Omental fat pad (tissue), 4 donors: ENCODE data around the gene EPB42. TPM values are rescaled to one million over a fixed set of nuclear protein-coding genes. Genes with fewer than 3 reads are reported as not detected.

Source experiments
- ATAC-seq: fragments of 150-250 bp; one replicate; pipeline ENCODE4 v1.9.1; 2016; ENCODE audit warnings: mild to moderate bottlenecking, moderate library complexity; ENCODE audit not compliant: low FRiP score
- DNase-seq: peaks from one replicate; pipeline ENCODE4 v3.0.0-alpha.2; 2019; ENCODE audit warnings: low spot score
- total RNA-seq, 4 donors: library from RNA; depleted of rRNA; stranded (reverse); fragments of >200 nt; gene quantifications; one replicate each; pipeline ENCODE4 v1.1.0, GENCODE V29; 2016
- TF ChIP-seq, protein P1 (sequence below), 3 donors: fragments of 450-650 bp; IDR thresholded peaks; one replicate each; pipeline ENCODE4 v1.5.1; 2016 to 2017; ENCODE audit warnings: antibody characterized with exemption in 3 of 3, mild to moderate bottlenecking in 3 of 3, moderate library complexity in 2 of 3

Gene EPB42
- total RNA-seq, 4 donors from 2014 or later = 1.4 to 4.0 (median 3.0) TPM; not detected in 1

DNA sequence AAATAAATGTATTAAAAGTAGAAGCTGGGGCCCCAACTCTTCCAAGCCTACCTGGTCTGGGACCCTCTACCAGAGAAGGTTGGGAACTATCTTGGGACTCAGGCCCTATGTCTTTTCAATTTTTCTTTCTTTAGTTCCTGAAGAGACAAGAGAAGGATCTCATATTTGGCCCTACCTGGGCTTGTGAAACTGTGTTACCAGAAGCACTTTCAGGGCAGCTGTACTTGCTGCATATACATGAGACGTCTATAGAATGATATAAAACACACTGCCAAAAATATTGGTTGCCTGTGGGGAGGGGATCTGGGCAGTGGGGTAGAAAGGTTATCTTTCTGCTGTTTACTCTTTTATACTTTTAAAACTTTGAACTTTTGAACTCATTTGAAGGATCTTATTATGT, 604 bp upstream of the EPB42 start:
- no peak for DNase-seq
- ATAC-seq = no peak
- TF ChIP-seq, protein P1, sequence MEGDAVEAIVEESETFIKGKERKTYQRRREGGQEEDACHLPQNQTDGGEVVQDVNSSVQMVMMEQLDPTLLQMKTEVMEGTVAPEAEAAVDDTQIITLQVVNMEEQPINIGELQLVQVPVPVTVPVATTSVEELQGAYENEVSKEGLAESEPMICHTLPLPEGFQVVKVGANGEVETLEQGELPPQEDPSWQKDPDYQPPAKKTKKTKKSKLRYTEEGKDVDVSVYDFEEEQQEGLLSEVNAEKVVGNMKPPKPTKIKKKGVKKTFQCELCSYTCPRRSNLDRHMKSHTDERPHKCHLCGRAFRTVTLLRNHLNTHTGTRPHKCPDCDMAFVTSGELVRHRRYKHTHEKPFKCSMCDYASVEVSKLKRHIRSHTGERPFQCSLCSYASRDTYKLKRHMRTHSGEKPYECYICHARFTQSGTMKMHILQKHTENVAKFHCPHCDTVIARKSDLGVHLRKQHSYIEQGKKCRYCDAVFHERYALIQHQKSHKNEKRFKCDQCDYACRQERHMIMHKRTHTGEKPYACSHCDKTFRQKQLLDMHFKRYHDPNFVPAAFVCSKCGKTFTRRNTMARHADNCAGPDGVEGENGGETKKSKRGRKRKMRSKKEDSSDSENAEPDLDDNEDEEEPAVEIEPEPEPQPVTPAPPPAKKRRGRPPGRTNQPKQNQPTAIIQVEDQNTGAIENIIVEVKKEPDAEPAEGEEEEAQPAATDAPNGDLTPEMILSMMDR (IDR thresholded peaks at IDR 0.05) = no peak

DNA sequence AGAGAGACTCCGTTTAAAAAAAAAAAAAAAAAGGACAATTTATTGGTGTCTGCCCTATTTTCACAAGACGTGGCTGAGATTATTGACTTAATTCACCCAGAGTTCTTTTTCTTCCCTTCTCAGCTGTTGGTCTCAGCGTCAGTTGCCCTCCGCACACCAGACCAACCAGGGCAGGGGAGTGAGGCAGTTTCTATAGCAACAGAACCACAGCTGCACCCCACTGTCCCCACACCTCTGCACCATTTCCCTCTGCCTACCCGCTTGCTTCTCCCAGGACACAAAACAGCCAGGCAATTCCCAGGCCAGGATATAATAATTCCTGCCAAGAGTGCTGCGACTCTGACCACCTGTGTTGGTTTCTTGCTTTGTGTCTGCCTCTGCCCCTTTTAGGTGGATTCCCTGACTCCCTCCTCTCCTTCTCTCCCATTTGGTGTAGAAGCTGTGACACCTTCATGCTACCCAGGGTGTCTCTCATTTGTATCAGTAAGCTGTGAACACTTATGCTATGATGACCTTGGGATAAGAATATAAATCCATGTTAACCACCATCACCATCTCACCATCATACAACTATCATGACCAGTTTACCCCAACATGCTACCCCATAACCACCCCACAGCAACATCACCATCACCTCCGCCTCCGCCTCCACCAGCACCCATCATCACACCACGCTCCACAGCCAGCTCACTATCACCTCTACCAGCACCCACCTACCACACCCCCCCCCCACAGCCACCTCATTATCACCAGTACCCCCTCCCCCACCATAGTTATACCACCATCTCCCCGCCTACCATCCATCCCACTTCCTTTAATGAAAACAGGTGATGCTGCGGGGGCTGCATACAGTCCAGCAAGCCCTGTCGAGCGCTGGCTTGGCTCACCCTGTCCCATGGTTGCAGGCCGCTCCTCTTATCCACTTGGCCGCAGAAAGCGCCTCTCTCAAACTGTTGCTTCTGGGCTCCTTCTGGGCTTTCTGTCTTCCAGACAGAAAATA, 589 bp downstream of the EPB42 start:
- ATAC-seq (no peak), DNase-seq (no peak)
- TF ChIP-seq, protein P1 (IDR thresholded peaks at IDR 0.05) = no peak

DNA sequence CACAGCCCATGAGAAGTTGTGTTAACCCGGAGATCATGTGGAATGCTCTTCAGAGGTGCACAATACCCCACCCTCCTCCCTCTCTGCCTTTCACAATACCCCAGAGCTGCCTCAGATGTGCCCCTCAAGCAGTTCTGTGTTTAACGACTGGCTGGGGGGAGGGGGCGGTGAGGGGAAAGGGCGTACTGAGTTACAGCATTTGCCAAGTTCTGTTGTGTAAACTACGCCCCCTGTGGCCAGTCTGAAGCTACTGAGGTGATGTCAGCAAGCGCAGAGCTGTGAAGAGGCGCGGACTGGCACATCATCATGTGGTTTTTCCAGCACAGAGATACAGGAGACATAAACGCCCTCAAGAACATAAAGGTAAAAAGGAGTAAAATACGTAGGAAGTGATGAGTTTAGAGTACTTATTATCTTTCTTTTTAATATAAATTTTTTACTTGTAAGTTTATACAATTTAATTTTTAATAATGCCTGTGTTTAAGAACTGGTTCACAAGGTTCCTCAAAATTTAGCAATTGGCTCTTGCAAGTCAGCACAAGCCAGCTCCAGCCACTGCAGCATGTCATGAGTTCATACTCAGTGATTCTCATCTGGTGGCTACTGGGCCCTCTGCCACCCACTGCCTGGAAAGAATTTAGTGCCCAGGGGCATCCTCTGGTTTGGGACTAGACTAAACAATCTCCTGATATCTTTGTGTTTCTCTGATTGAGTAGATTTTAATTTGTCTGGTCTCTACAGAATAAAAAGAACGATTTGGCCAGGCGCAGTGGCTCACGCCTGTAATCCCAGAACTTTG, 1.7 kb downstream of the EPB42 start:
- ATAC-seq (no peak), DNase-seq (no peak)
- TF ChIP-seq, protein P1 (IDR thresholded peaks at IDR 0.05) = no peak

DNA sequence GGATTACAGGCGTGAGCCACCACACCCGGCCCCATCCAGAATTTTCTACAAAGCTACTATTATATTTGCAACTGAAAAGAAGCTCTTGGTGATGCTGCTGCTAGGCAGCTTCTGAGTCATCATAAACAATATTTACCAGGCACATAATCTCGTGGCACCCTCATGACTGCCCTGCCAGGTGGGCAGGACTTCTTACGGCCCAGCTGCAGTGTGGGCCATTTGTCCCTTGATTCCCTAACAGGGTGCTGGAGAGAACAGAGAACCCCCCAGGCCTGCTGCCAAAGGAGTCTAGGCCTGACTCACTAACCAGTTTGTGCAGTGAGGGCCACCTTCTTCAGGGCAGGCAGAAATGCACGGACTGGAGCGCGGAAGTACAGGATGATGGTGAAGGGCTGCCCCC, 4.9 kb downstream of the EPB42 start:
- ATAC-seq (no peak), DNase-seq (no peak)
- TF ChIP-seq, protein P1 (IDR thresholded peaks at IDR 0.05) = no peak

DNA sequence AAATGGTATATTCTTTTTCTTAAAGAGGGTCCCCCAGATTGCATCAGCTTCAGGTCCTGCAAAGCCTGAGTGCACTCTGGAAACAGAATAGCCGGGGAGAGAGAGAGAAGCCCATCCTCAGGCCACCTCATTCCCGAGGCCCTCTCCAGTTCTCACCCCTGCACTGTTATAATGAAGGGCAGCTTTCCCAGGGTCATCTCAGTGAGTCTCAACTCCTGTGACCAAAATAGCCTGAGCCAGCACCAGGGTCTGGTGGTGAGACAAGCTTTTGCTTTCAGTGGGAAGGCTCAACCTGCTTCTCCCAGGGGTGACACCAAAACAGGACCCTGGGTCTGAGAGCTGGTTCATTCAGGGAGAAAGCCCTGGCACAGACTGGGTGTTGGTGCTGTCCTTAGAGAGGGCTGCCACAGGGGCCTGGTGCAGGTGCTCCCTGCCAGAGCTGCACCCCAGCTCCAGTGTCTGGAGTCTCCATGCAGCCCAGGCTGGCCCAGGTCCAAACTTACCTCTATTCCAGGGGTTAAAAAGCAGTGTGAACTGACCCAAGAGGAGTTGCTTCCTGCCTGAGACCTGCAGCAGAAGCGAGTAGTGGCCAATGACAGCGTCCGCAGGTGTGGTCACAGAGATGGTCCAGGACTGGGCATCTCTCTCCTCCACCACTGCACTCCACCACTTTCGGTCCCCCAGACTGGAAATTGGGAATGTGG, 6.1 kb downstream of the EPB42 start:
- TF ChIP-seq, protein P1 (IDR thresholded peaks at IDR 0.05) = no peak
- no peak for ATAC-seq

DNA sequence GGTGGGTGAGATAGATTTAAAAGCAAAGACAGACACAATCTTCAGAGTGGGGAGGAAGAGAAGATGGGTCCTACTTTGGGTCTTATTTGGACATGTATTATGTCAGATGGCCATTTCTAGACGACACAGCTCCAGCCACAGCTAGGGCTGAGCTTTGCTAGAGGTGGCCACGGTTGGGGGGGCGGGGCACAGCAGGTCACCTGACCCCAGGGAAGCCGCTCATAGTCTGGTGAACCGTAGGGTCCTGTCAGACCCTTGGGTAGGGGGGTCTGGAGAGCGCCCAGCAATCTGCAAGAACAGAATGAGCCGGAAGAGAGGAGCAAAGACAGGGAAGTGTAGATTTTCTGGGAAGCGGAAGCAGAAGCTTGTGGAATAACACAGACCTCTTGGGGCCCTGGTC, 6.6 kb downstream of the EPB42 start:
- ATAC-seq = no peak
- no peak for DNase-seq
- TF ChIP-seq, protein P1 (IDR thresholded peaks at IDR 0.05) = no peak

More for the DNA sequence above, 6.1 kb downstream of the EPB42 start:
- DNase-seq = no peak
